HepG2 (cell line): ENCODE results near the gene KMT2B. TPM values are rescaled to one million over a fixed set of nuclear protein-coding genes. Genes with fewer than 3 reads are reported as not detected.

Experiments
- GATAD1 ChIP-seq: IDR thresholded peaks from 2 replicates; pipeline ENCODE4 v1.6.1; 2016; ENCODE audit warnings: missing genetic modification reagents, missing compliant biosample characterization
- HCFC1 ChIP-seq: fragments of 150-350 bp; IDR thresholded peaks from 2 replicates; pipeline ENCODE4 v1.6.1; 2014; ENCODE audit warnings: low read depth, low read length
- HNRNPL ChIP-seq: fragments of 200-400 bp; formaldehyde crosslinking; IDR thresholded peaks from 2 replicates; pipeline ENCODE4 v1.6.1; 2017; ENCODE audit warnings: mild to moderate bottlenecking, low read depth, low read length
- MED1 ChIP-seq: sonication (generic); formaldehyde crosslinking; IDR thresholded peaks from 2 replicates; pipeline ENCODE4 v1.4.0; 2020; ENCODE audit warnings: missing genetic modification reagents
- MLX ChIP-seq: IDR thresholded peaks from 2 replicates; pipeline ENCODE4 v1.6.1; 2016
- MTA3 ChIP-seq: sonication (generic); formaldehyde crosslinking; IDR thresholded peaks from 2 replicates; pipeline ENCODE4 v1.4.0; 2020; ENCODE audit warnings: missing genetic modification reagents
- NR2C2 ChIP-seq: sonication (generic); formaldehyde crosslinking; IDR thresholded peaks from 2 replicates; pipeline ENCODE4 v1.4.0; 2020; ENCODE audit warnings: missing genetic modification reagents, mild to moderate bottlenecking, moderate library complexity, borderline replicate concordance
- RBM39 ChIP-seq: fragments of 200-400 bp; formaldehyde crosslinking; IDR thresholded peaks from one replicate; pipeline ENCODE4 v1.6.1; 2018; ENCODE audit warnings: antibody characterized with exemption, mild to moderate bottlenecking, low read depth, low read length; ENCODE audit not compliant: poor library complexity, severe bottlenecking
- RFX3 ChIP-seq: IDR thresholded peaks from 2 replicates; pipeline ENCODE4 v1.6.1; 2016; ENCODE audit warnings: missing biosample characterization, missing genetic modification reagents
- SRSF1 ChIP-seq: fragments of 200-400 bp; formaldehyde crosslinking; optimal IDR thresholded peaks from 2 replicates; pipeline ENCODE3; 2017; ENCODE audit warnings: mild to moderate bottlenecking, low read depth, low read length, moderate library complexity
- SRY ChIP-seq: sonication (generic); formaldehyde crosslinking; IDR thresholded peaks from 2 replicates; pipeline ENCODE4 v1.8.0; 2022; ENCODE audit warnings: mild to moderate bottlenecking, missing genetic modification reagents
- ZBTB2 ChIP-seq: sonication (generic); formaldehyde crosslinking; IDR thresholded peaks from 2 replicates; pipeline ENCODE4 v1.8.0; 2022; ENCODE audit warnings: low read depth, missing genetic modification reagents
- ZFX ChIP-seq: sonication (generic); formaldehyde crosslinking; IDR thresholded peaks from 2 replicates; pipeline ENCODE4 v1.4.0; 2020; ENCODE audit warnings: mild to moderate bottlenecking, low read depth, missing genetic modification reagents, moderate library complexity
- ZNF414 ChIP-seq: sonication (generic); formaldehyde crosslinking; IDR thresholded peaks from 2 replicates; pipeline ENCODE4 v1.5.0; 2020; ENCODE audit warnings: missing genetic modification reagents
- ZNF496 ChIP-seq: sonication (generic); formaldehyde crosslinking; IDR thresholded peaks from 2 replicates; pipeline ENCODE4 v1.8.1; 2023; ENCODE audit warnings: mild to moderate bottlenecking, moderate library complexity, missing genetic modification reagents; ENCODE audit not compliant: insufficient replicate concordance
- ZNF597 ChIP-seq: sonication (generic); formaldehyde crosslinking; IDR thresholded peaks from 2 replicates; pipeline ENCODE4 v1.5.0; 2020; ENCODE audit warnings: missing genetic modification reagents
- ZNF605 ChIP-seq: sonication (generic); formaldehyde crosslinking; IDR thresholded peaks from 2 replicates; pipeline ENCODE4 v1.8.0; 2022; ENCODE audit warnings: mild to moderate bottlenecking, missing genetic modification reagents
- ZNF773 ChIP-seq: sonication (generic); formaldehyde crosslinking; IDR thresholded peaks from 2 replicates; pipeline ENCODE4 v1.4.0; 2020; ENCODE audit warnings: missing genetic modification reagents, borderline replicate concordance
- ZSCAN20 ChIP-seq: sonication (generic); formaldehyde crosslinking; IDR thresholded peaks from 2 replicates; pipeline ENCODE4 v1.4.0; 2020; ENCODE audit warnings: missing genetic modification reagents, mild to moderate bottlenecking, borderline replicate concordance
- ZUFSP ChIP-seq: sonication (generic); formaldehyde crosslinking; IDR thresholded peaks from 2 replicates; pipeline ENCODE4 v1.9.0; 2021; ENCODE audit warnings: missing genetic modification reagents, mild to moderate bottlenecking, borderline replicate concordance
- polyA plus RNA-seq, 8 experiments: library from polyadenylated mRNA; depleted of rRNA in 3 of 8; stranded (reverse) in 7 of 8; unstranded in 1 of 8; fragments of >200 nt; fragmentation: Illumina TruSeq in 4 of 8; extraction: Trizol in 4 of 8; gene quantifications; 2 replicates each; pipeline versions ENCODE4 v1.2.1 to v1.2.3, GENCODE V29; 2011 to 2016; ENCODE audit warnings: low read depth in 4 of 8, missing spikeins in 1 of 8, mixed read lengths in 1 of 8; ENCODE audit not compliant: insufficient read depth in 1 of 8
- total RNA-seq, 5 experiments: library from RNA; depleted of rRNA; stranded (reverse); fragments of >200 nt; fragmentation: Illumina TruSeq; extraction: Trizol; gene quantifications; 2 replicates each; pipeline ENCODE4 v1.2.3, GENCODE V29; 2016; ENCODE audit warnings: low read depth in 1 of 5

The KMT2B gene
- total and polyA plus RNA-seq, 2 of the 13 experiments (the other 11 are each of a cell fraction or from before 2014, with no cell fraction given) = 6.2 to 16.9 TPM

- TF ChIP-seq MLX (CRISPR knock-in tag) (no peak), SRY (CRISPR knock-in tag) (peak; percentile 91), ZSCAN20 (peak; percentile 73; the same call in 1 of the 2 replicates), NR2C2 (CRISPR knock-in tag) (peak; percentile 84), ZNF414 (CRISPR knock-in tag) (0 out of 2 replicates have a peak, but pooled peaks have one; percentile 43), ZUFSP (CRISPR knock-in tag) (no peak), ZNF605 (CRISPR knock-in tag) (peak; percentile 55), ZFX (peak; percentile 80), MTA3 (no peak), SRSF1 (peak; percentile 74), RBM39 (peak; percentile 61), GATAD1 (CRISPR knock-in tag) (peak; percentile 71), HNRNPL (no peak), RFX3 (CRISPR knock-in tag) (peak; percentile 97), ZBTB2 (CRISPR knock-in tag) (no peak), MED1 (CRISPR knock-in tag) (peak; percentile 58), ZNF597 (CRISPR knock-in tag) (0 out of 2 replicates have a peak, but pooled peaks have one; percentile 71), HCFC1 (peak; percentile 74; the same call in 1 of the 2 replicates), ZNF773 (CRISPR knock-in tag) (0 out of 2 replicates have a peak, but pooled peaks have one; percentile 56), ZNF496 (CRISPR knock-in tag) (no peak)
Observed at GRCh38 chr19:35757749-35758608, 40.2 kb downstream of the KMT2B start, which contains the start of gene PROSER3 (continued).
